Astrocyte of the cerebellum (primary cell): ENCODE data around the gene LTB4R.

ENCODE experiments used
- DNase-seq: peaks from one replicate; pipeline ENCODE4 v3.0.0-alpha.2; 2011; ENCODE audit warnings: low read depth
- H3K4me3 ChIP-seq: 2 replicates; pipeline ENCODE4 v1.5.1; 2011; ENCODE audit warnings: mild to moderate bottlenecking, low read depth, low read length, moderate library complexity
- CTCF ChIP-seq: IDR thresholded peaks from 2 replicates; pipeline ENCODE4 v1.5.1; 2012; ENCODE audit warnings: low read length, low read depth, moderate library complexity, mild to moderate bottlenecking; ENCODE audit errors: missing control alignments
- in situ Hi-C: cut with HindIII; loops from 2 replicates; pipeline ENCODE4 v1.10.0; 2017; ENCODE audit warnings: low sequenced_read_pairs

LTB4R gene, protein sequence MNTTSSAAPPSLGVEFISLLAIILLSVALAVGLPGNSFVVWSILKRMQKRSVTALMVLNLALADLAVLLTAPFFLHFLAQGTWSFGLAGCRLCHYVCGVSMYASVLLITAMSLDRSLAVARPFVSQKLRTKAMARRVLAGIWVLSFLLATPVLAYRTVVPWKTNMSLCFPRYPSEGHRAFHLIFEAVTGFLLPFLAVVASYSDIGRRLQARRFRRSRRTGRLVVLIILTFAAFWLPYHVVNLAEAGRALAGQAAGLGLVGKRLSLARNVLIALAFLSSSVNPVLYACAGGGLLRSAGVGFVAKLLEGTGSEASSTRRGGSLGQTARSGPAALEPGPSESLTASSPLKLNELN

GRCh38 chr14:24310646-24311604 lies at the start of gene LTB4R:
TSS of gene LTB4R (plus strand) at chr14:24311502. CDS start at chr14:24315652, 4,150 bp downstream.
- in situ Hi-C loops, result no loop called here
- peak; percentile 42 for DNase-seq
- H3K4me3 ChIP-seq, result peak within 1 kb of the TSS; percentile 20
- TF ChIP-seq CTCF, result peak; percentile 23

DNA sequence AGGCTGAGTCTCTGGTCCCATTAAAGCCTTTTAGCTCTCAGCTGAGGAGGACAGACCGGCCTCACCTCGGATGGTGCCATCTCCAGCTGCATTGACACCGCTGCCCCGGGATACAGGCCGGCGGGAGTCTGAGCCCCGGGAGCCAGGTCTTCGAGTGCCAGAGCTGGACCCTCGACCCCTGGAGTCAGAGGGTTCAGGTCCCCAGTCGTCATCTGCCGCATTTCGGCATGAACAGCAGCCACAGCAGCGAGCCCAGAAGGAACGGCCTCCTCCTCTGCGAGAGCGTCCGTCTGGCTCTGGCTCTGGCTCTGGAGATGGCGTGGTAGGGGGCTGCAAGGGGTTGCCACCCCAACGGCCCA lies 49.4 kb upstream of the LTB4R start:
- in situ Hi-C loops, result no loop called here
- TF ChIP-seq CTCF, result no peak
- no peak for DNase-seq
- no peak overlapping the region for H3K4me3 ChIP-seq

- in situ Hi-C loops, result no loop called here
- no peak within 1 kb of the TSS for H3K4me3 ChIP-seq
- no peak for DNase-seq
- TF ChIP-seq CTCF, result no peak
Observed at GRCh38 chr14:24262821-24263733, 48.2 kb upstream of the LTB4R start, which contains the start of gene TGM1. TSS of gene TGM1 (minus strand) at chr14:24263177. CDS start at chr14:24262352, 825 bp downstream.

GRCh38 chr14:24263848-24264247 lies 47.5 kb upstream of the LTB4R start:
- TF ChIP-seq CTCF, result no peak
- in situ Hi-C loops, result no loop called here
- no peak overlapping the region for H3K4me3 ChIP-seq
- DNase-seq, result no peak

DNA sequence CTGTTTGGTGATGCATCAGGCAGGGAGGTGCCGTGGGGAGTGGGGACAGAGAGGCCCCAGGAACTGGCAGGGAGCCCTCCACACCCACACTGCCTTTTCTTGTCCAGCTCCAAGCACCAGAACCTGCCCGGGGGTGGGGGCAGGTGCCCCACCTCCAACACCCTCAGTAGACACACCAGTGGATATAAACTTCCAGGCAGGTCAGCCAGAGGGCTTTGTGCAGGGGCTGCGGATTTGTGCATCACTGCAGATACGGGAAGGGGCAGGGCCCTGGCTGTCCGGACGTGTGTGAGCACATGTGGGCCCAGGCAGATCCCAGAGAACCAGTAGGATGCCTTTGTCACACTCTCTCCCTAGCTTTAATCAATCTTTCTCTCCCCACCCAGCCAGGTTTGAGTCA lies 47.0 kb upstream of the LTB4R start:
- H3K4me3 ChIP-seq, result no peak overlapping the region
- TF ChIP-seq CTCF, result no peak
- no peak for DNase-seq
- in situ Hi-C loops, result no loop called here
